PC-9 (cell line): Measurements from ENCODE around the gene DRAM2. TPM values are rescaled to one million over a fixed set of nuclear protein-coding genes. Genes with fewer than 3 reads are reported as not detected.

Experiments
- BruUV-seq: library from RNA; stranded (reverse); fragments of 400-500 nt; replicated peaks from 2 replicates; lab custom pipeline; 2021; lab: Mats Ljungman, UMichigan
- CTCF ChIA-PET: fragments of 300-600 bp; sonication (Branson Sonifier 250); formaldehyde crosslinking; loops from one replicate; lab custom pipeline; 2022; ENCODE audit warnings: antibody characterized with exemption; lab: Charles Lee
- POLR2A ChIA-PET: fragments of 300-600 bp; sonication (Branson Sonifier 250); formaldehyde crosslinking; loops from one replicate; lab custom pipeline; 2022; ENCODE audit warnings: antibody characterized with exemption; ENCODE audit not compliant: unreplicated experiment; lab: Charles Lee
- DNase-seq, 2 experiments: peaks; one replicate each; pipeline versions ENCODE4 v3.0.0 to v3.0.0-alpha.2; 2015 to 2022; ENCODE audit warnings: mixed read lengths in 1 of 2
- H2AFZ ChIP-seq: fragments of 200-600 bp; sonication (generic); 2 replicates; pipeline ENCODE4 v1.8.1; 2017; ENCODE audit warnings: antibody characterized with exemption
- H3F3A ChIP-seq: fragments of 200-600 bp; sonication (generic); 2 replicates; pipeline ENCODE4 v1.8.1; 2017; ENCODE audit warnings: antibody characterized with exemption, mild to moderate bottlenecking, low read depth; ENCODE audit not compliant: insufficient read depth
- H3K27ac ChIP-seq: fragments of 200-600 bp; sonication (generic); 2 replicates; pipeline ENCODE4 v1.6.1; 2016; ENCODE audit warnings: mixed run types
- H3K27me3 ChIP-seq: fragments of 200-600 bp; sonication (generic); 2 replicates; pipeline ENCODE4 v1.6.1; 2016; ENCODE audit warnings: low read depth, mixed run types; ENCODE audit not compliant: insufficient read depth
- H3K36me3 ChIP-seq: fragments of 200-600 bp; sonication (generic); 2 replicates; pipeline ENCODE4 v1.6.1; 2016; ENCODE audit warnings: low read depth, mixed run types
- H3K4me1 ChIP-seq: fragments of 200-600 bp; sonication (generic); replicated peaks from 2 replicates; pipeline ENCODE4 v1.6.1; 2016; ENCODE audit warnings: mixed run types; ENCODE audit not compliant: insufficient read depth
- H3K4me2 ChIP-seq: fragments of 200-600 bp; sonication (generic); 2 replicates; pipeline ENCODE4 v1.6.1; 2017; ENCODE audit warnings: mixed run types
- H3K4me3 ChIP-seq: fragments of 200-600 bp; sonication (generic); 2 replicates; pipeline ENCODE4 v1.6.1; 2016; ENCODE audit warnings: mixed run types
- H3K79me2 ChIP-seq: fragments of 200-600 bp; sonication (generic); 2 replicates; pipeline ENCODE4 v1.6.1; 2017; ENCODE audit warnings: low read depth, mixed run types
- H3K9me2 ChIP-seq: fragments of 200-600 bp; sonication (generic); 2 replicates; pipeline ENCODE4 v1.8.1; 2017; ENCODE audit warnings: mild to moderate bottlenecking; ENCODE audit not compliant: insufficient read depth
- H3K9me3 ChIP-seq: fragments of 200-600 bp; sonication (generic); 2 replicates; pipeline ENCODE4 v1.8.1; 2016; ENCODE audit warnings: low read depth; ENCODE audit not compliant: insufficient read depth
- H4K20me1 ChIP-seq: fragments of 200-600 bp; sonication (generic); 2 replicates; pipeline ENCODE4 v1.8.1; 2017; ENCODE audit not compliant: insufficient read depth
- EZH2 ChIP-seq: fragments of 200-600 bp; sonication (generic); IDR thresholded peaks from 2 replicates; pipeline ENCODE4 v1.8.0; 2017; ENCODE audit warnings: antibody characterized with exemption, low read depth
- intact Hi-C: fragments of 100-400 bp; cut with micrococcal nuclease; formaldehyde crosslinking; loops from one replicate; pipeline ENCODE4 v1.10.0; 2022; ENCODE audit not compliant: unreplicated experiment
- total RNA-seq: library from RNA; stranded (reverse); gene quantifications from 2 replicates; pipeline ENCODE4 v1.2.3, GENCODE V29; 2021
- TF ChIP-seq, protein P1 (sequence below): fragments of 200-600 bp; sonication (generic); conservative IDR thresholded peaks from 2 replicates; pipeline ENCODE4 v1.6.1; 2017; ENCODE audit warnings: mixed run types, antibody characterized with exemption, mild to moderate bottlenecking, moderate library complexity

Gene DRAM2
- total RNA-seq, 1 experiment from 2014 or later = 37.9 TPM

DNA sequence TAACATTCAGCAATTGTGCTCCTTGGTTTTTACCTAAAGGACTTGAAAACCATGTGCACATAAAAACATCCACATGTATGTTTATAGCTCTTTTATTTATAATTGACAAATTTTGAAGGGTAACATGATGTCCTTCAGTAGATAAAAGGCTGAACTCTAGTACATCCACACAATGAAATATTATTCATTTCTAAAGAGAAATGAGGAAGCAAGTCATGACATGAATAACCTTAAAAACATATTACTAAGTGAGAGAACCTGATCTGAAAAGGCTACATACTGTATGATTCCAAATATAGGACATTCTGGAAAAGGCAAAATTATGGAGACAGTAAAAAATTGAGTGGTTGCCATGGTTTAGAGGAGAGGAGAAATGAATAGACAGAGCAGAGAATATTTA is 50.3 kb downstream of the DRAM2 start:
- POLR2A ChIA-PET = no interaction called here
- no peaks in the 10 kb centered on the region for H3K36me3 ChIP-seq
- H4K20me1 ChIP-seq = no peaks in the 10 kb centered on the region
- no peak overlapping the region for H3K4me2 ChIP-seq
- CTCF ChIA-PET = no interaction called here
- no peak for DNase-seq
- no peaks in the 10 kb centered on the region for H3K4me1 ChIP-seq
- no peak overlapping the region for H3K27ac ChIP-seq
- H3K9me2 ChIP-seq = no peaks in the 10 kb centered on the region; the same call in 1 of the 2 replicates
- no peaks in the 10 kb centered on the region for H3F3A ChIP-seq
- intact Hi-C loops = no loop called here
- H3K4me3 ChIP-seq = no peak overlapping the region
- H2AFZ ChIP-seq = no peak overlapping the region
- H3K27me3 ChIP-seq = no peaks in the 10 kb centered on the region
- TF ChIP-seq EZH2 = no peak
- TF ChIP-seq, protein P1, sequence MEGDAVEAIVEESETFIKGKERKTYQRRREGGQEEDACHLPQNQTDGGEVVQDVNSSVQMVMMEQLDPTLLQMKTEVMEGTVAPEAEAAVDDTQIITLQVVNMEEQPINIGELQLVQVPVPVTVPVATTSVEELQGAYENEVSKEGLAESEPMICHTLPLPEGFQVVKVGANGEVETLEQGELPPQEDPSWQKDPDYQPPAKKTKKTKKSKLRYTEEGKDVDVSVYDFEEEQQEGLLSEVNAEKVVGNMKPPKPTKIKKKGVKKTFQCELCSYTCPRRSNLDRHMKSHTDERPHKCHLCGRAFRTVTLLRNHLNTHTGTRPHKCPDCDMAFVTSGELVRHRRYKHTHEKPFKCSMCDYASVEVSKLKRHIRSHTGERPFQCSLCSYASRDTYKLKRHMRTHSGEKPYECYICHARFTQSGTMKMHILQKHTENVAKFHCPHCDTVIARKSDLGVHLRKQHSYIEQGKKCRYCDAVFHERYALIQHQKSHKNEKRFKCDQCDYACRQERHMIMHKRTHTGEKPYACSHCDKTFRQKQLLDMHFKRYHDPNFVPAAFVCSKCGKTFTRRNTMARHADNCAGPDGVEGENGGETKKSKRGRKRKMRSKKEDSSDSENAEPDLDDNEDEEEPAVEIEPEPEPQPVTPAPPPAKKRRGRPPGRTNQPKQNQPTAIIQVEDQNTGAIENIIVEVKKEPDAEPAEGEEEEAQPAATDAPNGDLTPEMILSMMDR = no peak
- H3K79me2 ChIP-seq = no peaks in the 10 kb centered on the region
- BruUV-seq = no TSS peak
- H3K9me3 ChIP-seq = peaks cover 5% of the 10 kb centered on the region; the same call in 1 of the 2 replicates

DNA sequence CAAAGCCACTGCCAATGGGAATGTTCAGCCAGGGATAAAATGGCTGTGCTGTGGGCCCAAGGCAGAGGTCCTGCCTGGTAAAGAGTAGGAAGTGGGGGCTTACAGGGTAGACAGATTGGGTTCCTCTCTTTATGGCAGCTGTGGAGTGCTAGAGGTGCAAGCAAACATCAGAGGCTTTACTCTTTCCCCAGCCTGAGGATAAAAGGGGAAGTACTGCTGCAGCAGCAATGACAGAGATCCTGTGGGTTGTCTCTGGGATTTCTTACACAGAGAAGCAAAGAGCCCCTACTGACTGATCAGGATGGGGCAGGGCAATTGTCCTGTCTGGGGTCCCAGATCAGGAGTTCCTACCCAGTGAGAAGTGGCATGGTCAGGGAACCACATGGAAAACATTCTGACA is 54.2 kb downstream of the DRAM2 start:
- no peak overlapping the region for H3K27ac ChIP-seq
- H2AFZ ChIP-seq = no peak overlapping the region
- POLR2A ChIA-PET = no interaction called here
- CTCF ChIA-PET = no interaction called here
- H3K79me2 ChIP-seq = no peaks in the 10 kb centered on the region
- peaks cover 13% of the 10 kb centered on the region for H3F3A ChIP-seq
- no peaks in the 10 kb centered on the region; the same call in 1 of the 2 replicates for H3K9me2 ChIP-seq
- no peak for TF ChIP-seq EZH2
- TF ChIP-seq, protein P1 = no peak
- H4K20me1 ChIP-seq = no peaks in the 10 kb centered on the region
- H3K36me3 ChIP-seq = no peaks in the 10 kb centered on the region
- no peak for DNase-seq
- BruUV-seq = no TSS peak
- peaks cover 17% of the 10 kb centered on the region for H3K9me3 ChIP-seq
- no peak overlapping the region for H3K4me3 ChIP-seq
- H3K4me2 ChIP-seq = no peak overlapping the region
- H3K27me3 ChIP-seq = no peaks in the 10 kb centered on the region
- peaks cover 16% of the 10 kb centered on the region for H3K4me1 ChIP-seq
- intact Hi-C loops = no loop called here

DNA sequence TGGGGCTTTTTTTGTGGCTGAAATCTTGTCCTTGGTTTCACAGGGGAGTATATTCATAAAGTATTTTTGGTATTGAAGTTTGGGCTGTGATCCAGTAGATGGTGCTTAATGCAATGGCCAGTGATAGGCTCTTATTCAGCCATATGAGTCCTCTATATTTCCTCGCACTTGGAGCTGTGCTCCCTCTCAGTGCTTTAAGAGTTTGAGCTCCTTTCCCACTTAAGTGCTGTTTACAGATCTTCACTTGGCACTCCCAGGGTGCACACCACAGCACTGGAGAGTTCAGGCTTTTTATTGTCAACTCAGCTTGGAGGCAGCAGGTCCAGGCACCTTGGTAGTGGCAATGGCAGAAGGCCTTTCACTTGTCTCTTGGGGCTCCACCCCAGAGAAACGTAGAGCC is 54.9 kb downstream of the DRAM2 start:
- TF ChIP-seq, protein P1 = no peak
- no peak for TF ChIP-seq EZH2
- Histone ChIP-seq H3K9me3 (peaks cover 17% of the 10 kb centered on the region), H3K4me1 (peaks cover 16% of the 10 kb centered on the region), H2AFZ (no peak overlapping the region), H3K9me2 (no peaks in the 10 kb centered on the region; the same call in 1 of the 2 replicates), H3K4me3 (no peak overlapping the region), H3K27ac (no peak overlapping the region), H3K79me2 (no peaks in the 10 kb centered on the region), H4K20me1 (no peaks in the 10 kb centered on the region), H3K36me3 (peaks cover 4% of the 10 kb centered on the region; the same call in 1 of the 2 replicates), H3F3A (peaks cover 13% of the 10 kb centered on the region), H3K4me2 (no peak overlapping the region), H3K27me3 (no peaks in the 10 kb centered on the region)
- ChIA-PET CTCF (no interaction called here), POLR2A (no interaction called here)
- BruUV-seq = no TSS peak
- DNase-seq = no peak
- intact Hi-C loops = no loop called here
